SW 1271 (cell line): ENCODE results near the gene MND1.

ENCODE experiments used
- DNase-seq, 2 experiments: peaks; one replicate each; lab custom pipeline; 2025; lab: John Stamatoyannopoulos, UW

Gene MND1

GRCh38 chr4:153344131-153345011, at the start of gene MND1:
Gene MND1, plus strand, starts transcription at chr4:153344688. Its CDS starts 50 bp downstream, at chr4:153344738.
- peak; percentile 21 to 67 for DNase-seq

DNA sequence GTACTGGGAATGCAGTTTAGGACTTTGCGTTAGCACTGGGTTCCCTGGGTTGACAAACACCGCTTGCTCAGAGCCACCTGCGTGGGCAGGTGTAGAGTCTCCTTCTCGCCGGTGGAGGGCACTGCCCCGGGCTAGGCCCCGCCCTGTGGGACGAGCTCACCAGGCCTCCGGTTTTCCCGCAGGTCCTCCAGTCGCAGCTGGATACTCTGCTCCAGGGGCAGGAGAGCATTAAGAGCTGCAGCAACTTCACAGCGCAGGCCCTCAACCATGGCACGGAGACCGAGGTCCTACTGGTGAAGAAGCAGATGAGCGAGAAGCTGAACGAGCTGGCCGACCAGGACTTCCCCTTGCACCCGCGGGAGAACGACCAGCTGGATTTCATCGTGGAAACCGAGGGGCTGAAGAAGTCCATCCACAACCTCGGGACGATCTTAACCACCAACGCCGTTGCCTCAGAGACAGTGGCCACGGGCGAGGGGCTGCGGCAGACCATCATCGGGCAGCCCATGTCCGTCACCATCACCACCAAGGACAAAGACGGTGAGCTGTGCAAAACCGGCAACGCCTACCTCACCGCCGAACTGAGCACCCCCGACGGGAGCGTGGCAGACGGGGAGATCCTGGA, 49.2 kb upstream of the MND1 start:
- DNase-seq: no peak

DNA sequence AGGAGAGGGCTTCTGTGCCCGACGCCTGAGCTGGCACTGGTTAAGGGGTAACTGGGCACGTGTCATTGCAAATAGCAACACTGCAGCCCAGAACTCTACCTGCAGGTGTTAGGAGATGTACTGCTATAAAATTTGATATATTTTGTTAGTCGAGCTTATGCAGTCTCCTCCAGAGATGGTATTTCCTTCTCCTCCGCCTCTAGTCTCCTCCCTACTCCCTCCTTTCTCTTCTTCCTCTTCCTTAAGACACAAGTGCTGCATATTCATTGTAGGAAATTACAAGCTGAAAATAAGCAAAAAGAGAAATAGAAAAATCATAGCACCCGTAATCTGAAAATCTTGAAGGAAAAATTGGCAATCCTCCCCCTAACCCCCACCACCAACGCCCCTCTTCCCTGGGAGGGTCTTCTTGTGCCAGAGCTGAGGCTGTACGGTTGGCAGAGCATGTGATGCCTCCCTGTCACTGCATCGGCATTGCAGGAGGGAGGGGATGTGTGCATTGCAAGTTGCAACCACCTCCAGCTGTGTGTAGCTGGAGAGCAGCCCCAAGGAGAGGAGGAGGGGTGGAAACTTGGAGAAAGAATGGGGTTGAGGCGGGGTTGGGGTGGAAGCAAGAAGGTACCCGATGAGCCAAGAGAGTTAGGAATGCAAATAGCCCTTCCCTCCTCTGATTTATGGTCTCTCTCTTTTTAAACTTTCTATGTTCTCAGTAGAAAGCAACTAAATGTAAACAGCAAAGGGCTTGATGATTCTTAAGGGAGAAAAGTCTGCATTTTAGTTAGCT, 48.3 kb upstream of the MND1 start:
- no peak for DNase-seq

GRCh38 chr4:153297116-153297515, 47.4 kb upstream of the MND1 start:
- DNase-seq: no peak

DNA sequence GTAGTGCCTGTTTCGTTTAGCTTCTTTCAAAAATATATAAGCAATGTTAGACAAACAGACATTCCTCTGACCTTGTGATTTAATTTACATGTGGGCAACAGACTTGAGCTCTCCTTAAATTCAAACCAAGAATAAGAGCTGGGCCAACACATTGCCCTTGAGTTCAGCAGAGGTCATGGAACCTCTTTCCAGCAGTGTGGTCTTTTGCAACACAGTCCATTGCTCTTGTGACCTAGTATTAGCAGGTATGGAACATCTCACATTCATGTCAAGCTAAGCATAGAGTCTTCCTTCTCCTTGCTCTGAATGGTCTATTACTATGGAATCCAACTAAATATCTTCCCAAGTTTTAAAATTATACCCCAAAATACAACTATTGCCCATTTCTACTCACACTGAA, 33.7 kb upstream of the MND1 start:
- DNase-seq: no peak

GRCh38 chr4:153314915-153315314, 29.6 kb upstream of the MND1 start:
- DNase-seq: no peak

DNA sequence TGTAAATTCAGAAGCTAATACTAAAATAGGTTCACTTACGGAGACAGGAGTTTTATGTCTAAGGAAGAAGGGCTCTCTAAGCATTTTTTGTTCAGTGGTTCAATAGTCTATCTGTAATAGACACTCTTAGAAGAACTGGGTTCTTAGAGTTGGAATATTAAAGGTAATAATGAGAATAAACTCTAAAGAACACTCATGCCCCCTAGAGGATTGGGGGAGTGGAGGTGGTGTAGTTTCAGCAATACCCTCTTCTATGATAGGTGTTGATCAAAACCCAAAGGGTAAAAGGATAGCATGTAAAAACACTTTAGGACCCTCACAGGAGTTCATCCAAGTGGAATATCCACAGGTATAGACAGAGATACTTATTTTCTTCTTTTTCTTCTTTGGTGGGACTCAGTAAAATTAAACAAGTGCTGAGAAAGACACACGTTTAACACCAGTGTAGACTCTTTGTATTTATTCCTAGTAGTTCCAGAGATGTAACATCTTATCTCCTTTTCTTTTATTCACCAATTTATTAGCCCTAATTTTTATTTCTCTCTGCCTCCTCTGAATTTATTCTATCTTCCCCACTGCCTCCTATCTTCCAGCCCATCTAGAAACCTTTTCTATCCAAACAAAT, 25.7 kb upstream of the MND1 start:
- DNase-seq: peak; percentile 1 to 43

DNA sequence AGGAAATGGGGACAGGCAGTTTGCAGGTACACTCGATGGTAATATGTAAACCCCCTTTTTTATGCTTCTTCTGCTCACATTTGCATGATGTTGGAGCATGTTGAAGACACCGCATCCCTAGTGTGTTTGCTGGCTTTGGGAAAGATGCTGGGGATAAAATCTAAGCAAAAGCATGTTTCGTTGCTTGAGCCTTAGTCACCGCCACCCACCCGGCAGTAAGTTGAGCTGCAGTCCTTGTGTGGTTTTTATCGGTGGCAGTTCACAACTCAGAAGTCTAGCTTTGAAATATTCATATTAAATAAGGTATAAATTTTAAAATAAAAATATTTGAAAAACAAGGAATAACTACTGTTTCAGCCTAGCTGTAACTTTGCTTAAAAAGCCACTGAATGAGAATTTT, 21.7 kb upstream of the MND1 start:
- no peak for DNase-seq

DNA sequence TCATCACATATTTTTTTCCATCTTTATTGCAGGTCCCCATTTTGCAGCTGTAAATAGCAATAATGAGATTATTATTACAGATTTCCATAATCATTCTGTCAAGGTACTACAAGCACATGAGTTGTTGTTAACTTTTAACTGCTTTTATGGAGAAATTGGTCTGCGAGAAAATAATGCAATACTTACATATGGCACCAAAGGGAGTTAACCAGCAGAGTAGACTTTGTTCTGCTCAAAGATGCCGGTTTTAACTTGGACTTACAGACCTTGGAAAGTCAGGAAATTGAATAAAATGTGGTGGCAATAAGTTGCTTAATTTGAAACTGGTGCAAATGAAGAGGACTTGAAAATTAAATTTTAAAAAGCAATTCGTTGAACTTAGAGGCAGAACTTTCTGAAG, 20.4 kb upstream of the MND1 start:
- no peak for DNase-seq

DNA sequence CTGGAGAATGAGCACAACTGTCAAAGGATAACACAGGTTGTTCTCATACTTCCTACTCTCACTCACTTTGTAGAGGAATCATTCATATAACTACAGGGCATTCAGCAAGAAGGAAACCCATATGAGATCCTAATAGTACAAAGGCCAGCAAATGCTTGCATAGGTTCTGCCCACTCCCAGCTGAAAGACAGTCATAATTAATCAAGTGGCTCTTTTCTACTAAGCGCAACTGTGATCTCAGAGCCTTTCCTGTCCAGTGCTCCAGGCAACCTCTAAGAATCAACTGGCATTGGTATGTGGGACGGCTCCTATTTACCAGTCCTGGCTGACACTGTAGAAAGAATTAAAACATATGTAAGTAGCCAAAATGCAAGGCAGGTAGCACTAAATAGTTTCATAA, 18.9 kb upstream of the MND1 start:
- no peak for DNase-seq

GRCh38 chr4:153326513-153326912, 18.0 kb upstream of the MND1 start:
- no peak for DNase-seq

GRCh38 chr4:153327247-153327646, 17.2 kb upstream of the MND1 start:
- no peak for DNase-seq

DNA sequence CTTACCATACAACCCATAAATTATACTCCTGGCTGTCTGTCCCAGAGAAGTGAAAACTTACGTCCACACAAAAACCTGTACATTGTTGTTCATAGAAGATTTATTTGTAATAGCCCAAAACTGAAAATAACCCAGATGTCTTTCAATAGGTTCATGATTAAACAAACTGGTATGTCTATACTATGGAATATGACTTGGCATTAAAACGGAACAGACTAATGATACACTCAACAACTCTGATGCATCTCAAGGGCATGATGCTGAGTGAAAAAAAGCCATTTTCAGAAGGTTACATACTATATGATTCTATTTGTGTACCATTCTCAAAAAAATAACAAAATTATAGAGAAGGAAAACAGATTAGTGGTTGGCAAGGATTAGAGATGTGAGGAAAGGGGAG, 11.6 kb upstream of the MND1 start:
- DNase-seq: no peak

DNA sequence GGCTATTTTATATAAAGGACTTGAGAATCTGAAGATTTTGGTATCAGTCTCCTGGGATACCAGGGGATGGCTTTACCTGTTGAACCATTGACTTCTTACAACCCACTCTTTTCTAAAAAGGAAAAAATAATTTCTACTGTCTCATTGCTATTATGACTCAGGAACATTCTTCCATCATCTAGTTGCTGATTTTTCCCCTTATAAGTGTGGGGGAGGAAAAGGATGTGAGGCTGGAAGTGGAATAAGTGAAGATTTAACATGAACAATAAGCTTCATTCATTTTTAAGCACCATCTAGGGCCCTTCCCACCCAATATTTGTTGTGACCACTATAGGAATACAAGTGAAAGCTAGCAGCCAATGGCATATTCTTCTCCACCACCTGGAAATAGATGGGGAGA, 10.6 kb upstream of the MND1 start:
- DNase-seq: no peak

DNA sequence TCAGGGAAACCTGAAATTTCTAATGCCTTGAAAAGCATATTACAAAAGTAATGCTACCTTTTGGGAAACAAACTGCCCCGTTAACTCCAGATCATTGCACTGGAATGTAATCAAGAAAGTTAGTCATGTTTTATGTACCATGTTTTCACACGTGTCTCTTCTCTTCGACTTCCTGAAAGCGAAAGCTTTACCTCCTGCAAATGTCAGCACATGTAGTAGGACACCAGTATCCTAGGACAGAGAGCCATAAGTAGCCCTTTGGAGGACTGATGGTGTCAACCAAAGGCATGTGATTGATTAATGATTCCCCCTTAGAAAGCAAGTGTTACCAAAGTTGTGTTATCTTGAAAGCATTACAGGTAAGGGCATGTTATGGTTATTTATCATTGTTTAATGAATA, 8.8 kb upstream of the MND1 start:
- no peak for DNase-seq

GRCh38 chr4:153337686-153338085, 6.8 kb upstream of the MND1 start:
- DNase-seq: no peak

DNA sequence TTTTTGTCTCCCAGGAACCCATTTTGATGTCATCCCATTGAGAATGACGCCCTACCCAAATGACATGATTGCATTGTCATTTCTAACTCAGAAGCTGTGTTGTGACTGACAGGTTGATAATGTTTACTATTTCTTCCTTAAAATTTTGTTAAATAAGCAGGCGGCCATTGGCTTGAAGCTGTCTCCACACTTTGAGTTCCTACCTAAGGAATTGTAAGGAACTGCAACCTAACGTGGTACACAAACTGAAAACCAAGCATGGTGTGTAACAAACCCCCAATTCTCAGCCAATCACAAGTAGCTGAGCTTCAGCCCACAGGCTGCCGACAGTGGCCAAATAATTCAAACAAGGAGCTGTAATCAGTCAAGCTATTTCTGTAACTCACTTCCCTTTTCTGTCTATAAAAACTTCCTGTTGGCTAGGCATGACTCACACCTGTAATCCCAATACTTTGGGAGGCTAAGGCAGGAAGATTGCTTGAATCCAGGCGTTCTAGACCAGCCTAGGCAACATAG, 2.9 kb upstream of the MND1 start:
- DNase-seq: peak; percentile 21 to 73

DNA sequence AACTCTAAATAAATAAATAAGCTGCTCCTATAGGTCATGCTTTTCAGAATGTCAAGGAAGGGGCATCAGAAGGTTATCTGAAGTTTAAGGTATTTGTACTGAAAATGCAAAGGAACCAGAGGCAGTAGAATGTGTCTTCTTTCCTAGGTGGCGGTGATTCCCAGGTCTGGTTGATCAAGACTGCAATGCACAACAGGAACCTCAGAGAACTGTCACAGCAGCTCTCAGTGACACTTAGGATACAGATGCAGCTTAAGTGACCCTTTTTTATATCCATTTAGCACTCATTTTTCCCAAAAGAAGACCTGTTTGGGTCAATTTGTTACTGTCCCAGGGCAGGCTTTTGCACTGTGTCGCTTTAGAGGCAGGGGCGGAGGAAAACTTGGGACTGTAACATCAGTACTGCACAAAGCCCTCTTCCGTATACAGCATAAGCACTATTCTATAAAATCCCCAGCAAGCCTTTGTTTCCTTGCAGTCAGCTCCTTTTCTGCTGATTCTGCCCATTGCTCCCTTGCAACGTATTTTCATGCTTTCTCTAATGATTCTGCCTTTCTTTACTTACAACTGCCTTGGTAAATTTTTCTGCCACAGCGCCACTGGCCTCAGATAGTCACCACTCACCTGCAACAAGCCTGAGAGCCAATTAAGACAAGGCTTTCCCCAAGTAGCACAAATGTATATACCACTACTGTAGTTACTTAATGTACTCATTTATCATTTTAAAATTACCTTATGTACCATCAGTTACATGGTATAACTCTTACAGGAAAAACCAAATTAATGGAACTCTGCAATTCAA, 1.5 kb upstream of the MND1 start:
- DNase-seq: no peak

DNA sequence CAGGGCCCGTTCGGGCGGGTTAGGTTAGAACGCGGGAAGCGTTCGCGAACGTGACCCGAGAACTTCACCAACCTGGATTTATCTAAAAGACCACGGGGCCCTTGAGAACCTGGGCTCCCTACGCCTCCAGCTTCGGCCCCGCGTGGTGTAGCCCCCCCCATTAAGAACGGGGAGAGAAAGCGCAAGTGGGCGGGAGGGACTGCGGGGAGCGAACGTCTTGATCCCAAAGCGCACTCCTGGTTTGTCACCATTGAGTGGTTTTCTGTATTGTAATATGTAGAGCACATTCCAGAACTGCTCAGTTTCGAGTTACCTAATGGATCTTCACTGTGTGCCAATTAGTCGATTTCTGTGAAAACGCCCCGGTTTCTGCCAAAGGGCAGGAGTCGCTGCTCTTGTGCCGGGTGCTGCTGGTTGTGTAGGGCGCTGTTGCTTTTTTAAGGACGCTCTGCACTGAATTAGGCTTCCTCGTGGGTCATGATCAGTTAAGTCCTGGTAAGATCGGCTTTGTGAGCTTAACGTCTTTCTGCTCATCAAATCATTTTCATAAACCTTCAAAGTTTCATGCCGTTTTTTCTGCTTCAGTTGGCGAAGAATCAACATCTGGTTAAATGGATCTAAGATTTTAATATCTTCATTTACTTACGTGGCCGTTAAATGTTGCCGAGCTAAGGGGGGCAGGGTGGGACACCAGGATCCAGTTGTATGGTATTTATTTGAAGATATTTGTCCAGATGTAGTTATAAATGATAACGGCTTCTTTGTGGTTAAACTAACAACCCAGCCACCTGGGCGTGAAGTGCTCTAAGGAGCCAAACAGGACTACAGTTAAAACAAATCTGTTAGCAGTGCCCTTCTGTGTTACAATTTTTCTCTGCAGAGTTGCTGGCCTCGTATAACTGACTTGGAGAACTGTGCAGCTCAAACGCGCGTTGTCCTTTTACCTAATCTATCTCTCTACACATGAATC, 809 bp downstream of the MND1 start:
- DNase-seq: peak; percentile 38 to 64

GRCh38 chr4:153346031-153346430, 1.5 kb downstream of the MND1 start:
- DNase-seq: no peak
